Smooth muscle cell (in vitro differentiated cells): ENCODE results near the gene GFRA1. TPM values are rescaled to one million over a fixed set of nuclear protein-coding genes. Genes with fewer than 3 reads are reported as not detected.

Experiments used
- DNase-seq: peaks from one replicate; lab custom pipeline; 2025; ENCODE audit not compliant: unreplicated experiment; lab: John Stamatoyannopoulos, UW
- H2AFZ ChIP-seq: fragments of 200-600 bp; sonication (generic); 2 replicates; pipeline ENCODE4 v1.6.0; 2016; ENCODE audit warnings: antibody characterized with exemption, low read depth, mild to moderate bottlenecking
- H3F3A ChIP-seq: fragments of 200-600 bp; sonication (generic); 2 replicates; pipeline ENCODE4 v1.6.0; 2017; ENCODE audit warnings: antibody characterized with exemption, low read depth
- H3K27ac ChIP-seq: fragments of 200-600 bp; sonication (generic); 2 replicates; pipeline ENCODE4 v1.5.1; 2016; ENCODE audit warnings: low read depth, mild to moderate bottlenecking
- H3K27me3 ChIP-seq: fragments of 200-600 bp; sonication (generic); 2 replicates; pipeline ENCODE4 v1.6.1; 2016; ENCODE audit warnings: low read depth, mild to moderate bottlenecking
- H3K36me3 ChIP-seq: fragments of 200-600 bp; sonication (generic); 2 replicates; pipeline ENCODE4 v1.5.1; 2016; ENCODE audit warnings: low read depth
- H3K4me1 ChIP-seq: fragments of 200-600 bp; sonication (generic); 2 replicates; pipeline ENCODE4 v1.5.1; 2016; ENCODE audit warnings: low read depth
- H3K4me2 ChIP-seq: fragments of 200-600 bp; sonication (generic); 2 replicates; pipeline ENCODE4 v1.6.0; 2016; ENCODE audit warnings: mild to moderate bottlenecking
- H3K4me3 ChIP-seq: fragments of 200-600 bp; sonication (generic); 2 replicates; pipeline ENCODE4 v1.5.1; 2016; ENCODE audit warnings: mild to moderate bottlenecking
- H3K79me2 ChIP-seq: fragments of 200-600 bp; sonication (generic); 2 replicates; pipeline ENCODE4 v1.6.0; 2016; ENCODE audit warnings: low read depth, mild to moderate bottlenecking
- H3K9ac ChIP-seq: fragments of 200-600 bp; sonication (generic); 2 replicates; pipeline ENCODE4 v1.6.0; 2016; ENCODE audit warnings: low read depth
- H3K9me3 ChIP-seq: fragments of 200-600 bp; sonication (generic); replicated peaks from 2 replicates; pipeline ENCODE4 v1.5.1; 2016; ENCODE audit warnings: low read depth
- H4K20me1 ChIP-seq: fragments of 200-600 bp; sonication (generic); 2 replicates; pipeline ENCODE4 v1.6.0; 2016; ENCODE audit warnings: low read depth
- WGBS: methylation state at CpG from one replicate; pipeline ENCODE4 v1.1.7; 2016; ENCODE audit warnings: low lambda C conversion rate; 5-methylcytosine and 5-hydroxymethylcytosine counted together
- polyA plus RNA-seq: library from polyadenylated mRNA; unstranded; fragments of >200 nt; fragmentation: Nextera tagmentation; extraction: Ambion mirVana; gene quantifications from 2 replicates; pipeline ENCODE4 v1.2.1, GENCODE V29; 2016
- total RNA-seq: library from RNA; depleted of rRNA; stranded (reverse); fragments of >200 nt; gene quantifications from 2 replicates; pipeline ENCODE4 v1.2.3, GENCODE V29; 2014
- TF ChIP-seq, protein P1 (sequence below): fragments of 200-600 bp; sonication (generic); IDR thresholded peaks from 2 replicates; pipeline ENCODE4 v1.5.1; 2017; ENCODE audit warnings: borderline replicate concordance, mild to moderate bottlenecking, antibody characterized with exemption; ENCODE audit not compliant: insufficient read depth, poor library complexity, severe bottlenecking

The GFRA1 gene
- total and polyA plus RNA-seq, 2 experiments from 2014 or later, result 1.3 to 1.9 TPM

DNA sequence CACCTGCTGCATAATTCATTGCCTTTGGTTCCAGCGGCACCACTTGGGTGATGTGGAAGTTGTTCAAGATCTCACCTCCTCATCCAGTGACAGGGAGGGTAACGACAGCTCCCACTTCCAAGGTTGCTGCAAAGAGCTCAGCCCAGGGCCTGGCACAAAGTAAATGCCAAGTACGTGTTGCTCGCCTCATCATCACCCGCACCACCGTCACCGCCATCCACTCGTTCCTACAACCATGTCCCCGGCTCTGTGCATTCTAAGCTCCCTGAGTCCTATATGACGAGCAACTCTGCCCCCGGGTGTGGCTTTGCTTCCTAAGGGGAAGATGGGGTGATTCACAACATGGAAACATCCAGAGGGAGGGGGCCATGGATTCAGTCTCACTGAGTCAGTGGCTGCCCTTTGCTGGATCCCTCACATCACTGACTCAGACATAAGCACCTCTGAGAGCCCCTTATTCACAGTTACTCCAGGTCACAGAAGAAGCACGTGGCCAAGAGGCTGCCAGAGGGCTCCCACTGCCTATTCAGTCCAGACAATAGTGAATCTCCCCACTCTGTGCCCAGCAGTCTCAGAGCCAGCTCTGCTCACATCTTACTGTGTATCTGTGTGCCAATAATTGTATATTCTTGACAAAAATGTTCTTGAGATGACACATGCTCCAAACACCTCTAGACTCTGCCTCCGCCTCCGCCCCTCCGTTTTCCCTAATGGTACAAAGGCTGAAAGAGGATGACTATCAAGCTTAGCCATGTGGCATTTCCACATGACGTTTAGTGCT is 159.1 kb downstream of the GFRA1 start:
- H3K4me3 ChIP-seq, result no peak overlapping the region
- TF ChIP-seq, protein P1, sequence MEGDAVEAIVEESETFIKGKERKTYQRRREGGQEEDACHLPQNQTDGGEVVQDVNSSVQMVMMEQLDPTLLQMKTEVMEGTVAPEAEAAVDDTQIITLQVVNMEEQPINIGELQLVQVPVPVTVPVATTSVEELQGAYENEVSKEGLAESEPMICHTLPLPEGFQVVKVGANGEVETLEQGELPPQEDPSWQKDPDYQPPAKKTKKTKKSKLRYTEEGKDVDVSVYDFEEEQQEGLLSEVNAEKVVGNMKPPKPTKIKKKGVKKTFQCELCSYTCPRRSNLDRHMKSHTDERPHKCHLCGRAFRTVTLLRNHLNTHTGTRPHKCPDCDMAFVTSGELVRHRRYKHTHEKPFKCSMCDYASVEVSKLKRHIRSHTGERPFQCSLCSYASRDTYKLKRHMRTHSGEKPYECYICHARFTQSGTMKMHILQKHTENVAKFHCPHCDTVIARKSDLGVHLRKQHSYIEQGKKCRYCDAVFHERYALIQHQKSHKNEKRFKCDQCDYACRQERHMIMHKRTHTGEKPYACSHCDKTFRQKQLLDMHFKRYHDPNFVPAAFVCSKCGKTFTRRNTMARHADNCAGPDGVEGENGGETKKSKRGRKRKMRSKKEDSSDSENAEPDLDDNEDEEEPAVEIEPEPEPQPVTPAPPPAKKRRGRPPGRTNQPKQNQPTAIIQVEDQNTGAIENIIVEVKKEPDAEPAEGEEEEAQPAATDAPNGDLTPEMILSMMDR, result no peak
- peak overlapping the region; percentile 57 for H3K27ac ChIP-seq
- H3K4me2 ChIP-seq, result peak overlapping the region; percentile 57
- no peak overlapping the region for H3K9ac ChIP-seq
- H4K20me1 ChIP-seq, result no peaks in the 10 kb centered on the region
- WGBS, result 76% methylated on average over 16 of the region's 16 CpGs
- H3K27me3 ChIP-seq, result no peaks in the 10 kb centered on the region
- no peaks in the 10 kb centered on the region for H3K4me1 ChIP-seq
- no peak overlapping the region for H2AFZ ChIP-seq
- no peak for DNase-seq
- no peaks in the 10 kb centered on the region for H3K9me3 ChIP-seq
- H3F3A ChIP-seq, result no peaks in the 10 kb centered on the region
- no peaks in the 10 kb centered on the region for H3K36me3 ChIP-seq
- H3K79me2 ChIP-seq, result no peaks in the 10 kb centered on the region

DNA sequence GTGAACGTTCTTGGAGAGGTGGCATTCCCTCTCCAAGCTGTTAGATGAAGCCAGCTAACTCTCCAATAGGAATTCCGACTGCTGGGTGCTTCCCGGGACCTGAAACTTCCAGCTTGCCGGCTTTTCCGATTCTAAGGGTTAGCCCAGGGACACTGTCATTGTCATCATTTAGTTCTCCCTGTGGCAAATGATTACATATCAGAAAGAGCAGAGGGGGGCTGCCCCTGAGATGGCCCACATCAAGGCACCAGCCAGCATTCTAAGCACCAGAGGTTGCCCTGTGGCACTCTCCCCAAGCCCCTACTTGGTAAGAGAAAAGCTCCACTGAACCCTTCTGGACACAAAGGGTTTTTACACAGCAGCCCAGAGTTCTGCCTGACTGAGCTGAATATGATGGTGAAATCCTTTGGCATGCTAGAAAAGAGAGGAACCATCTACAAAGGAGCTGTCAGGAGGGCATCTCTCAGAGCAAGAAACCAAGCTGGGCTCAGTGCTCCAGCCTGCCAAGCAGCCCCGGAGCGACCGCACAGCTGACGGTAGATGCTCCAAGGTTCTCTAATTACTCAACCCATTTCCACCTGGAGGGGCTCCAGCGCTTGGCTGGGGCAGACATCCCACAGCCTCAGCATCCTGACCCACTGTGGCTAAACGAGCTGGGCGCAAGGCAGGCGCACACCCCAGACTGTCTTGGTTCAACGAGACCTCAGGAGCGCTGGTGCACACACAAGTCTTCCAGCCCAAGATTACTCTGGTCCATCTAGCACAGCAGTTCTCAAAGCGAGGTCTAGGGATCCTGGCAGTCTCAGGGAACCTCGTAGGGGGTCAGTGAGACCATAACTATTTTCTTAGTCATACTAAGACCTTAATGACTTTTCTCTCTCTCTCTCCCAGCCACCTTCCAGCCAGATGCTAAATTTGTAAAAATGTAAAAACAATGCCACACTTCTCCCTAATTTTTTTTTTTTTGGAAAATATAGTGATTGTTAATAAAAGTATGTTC is 160.5 kb downstream of the GFRA1 start:
- Histone ChIP-seq H3K27ac (no peak overlapping the region), H3K4me1 (no peaks in the 10 kb centered on the region), H3K4me3 (no peak overlapping the region), H3K36me3 (no peaks in the 10 kb centered on the region), H3K9ac (no peak overlapping the region), H4K20me1 (no peaks in the 10 kb centered on the region), H3F3A (no peaks in the 10 kb centered on the region), H3K4me2 (no peak overlapping the region), H2AFZ (no peak overlapping the region), H3K9me3 (no peaks in the 10 kb centered on the region), H3K79me2 (no peaks in the 10 kb centered on the region), H3K27me3 (no peaks in the 10 kb centered on the region)
- TF ChIP-seq, protein P1, result no peak
- DNase-seq, result no peak
- 95% methylated on average over 17 of the region's 17 CpGs for WGBS

DNA sequence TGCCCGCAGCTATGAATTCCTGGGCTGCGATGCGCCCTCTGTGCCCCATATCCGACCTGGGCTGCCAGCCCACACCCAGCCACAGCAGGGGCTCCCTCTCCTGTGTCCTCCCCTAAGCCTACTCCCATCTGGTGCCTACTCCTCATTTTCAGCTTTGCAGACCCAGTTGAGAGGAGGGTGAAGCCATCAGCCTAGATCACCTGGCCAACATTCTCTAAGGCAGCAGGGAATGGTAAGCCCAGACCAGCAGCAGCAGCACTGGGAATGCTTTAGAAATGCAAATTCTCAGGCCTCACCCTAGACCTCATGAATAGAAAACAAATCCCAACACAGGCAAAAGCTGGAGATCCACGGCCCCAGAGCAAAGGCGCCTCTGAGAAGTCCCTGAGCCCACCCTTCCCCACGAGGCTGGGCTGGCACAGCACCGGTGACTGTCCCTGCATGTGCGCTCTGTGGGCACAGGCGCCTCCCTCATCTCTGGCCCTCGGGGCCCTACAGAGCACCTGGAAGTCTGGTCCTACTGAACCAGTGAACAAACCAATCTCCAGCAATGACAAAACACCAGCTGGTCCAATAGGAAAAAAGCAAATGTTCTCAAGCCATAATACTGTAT is 161.4 kb downstream of the GFRA1 start:
- H4K20me1 ChIP-seq, result no peaks in the 10 kb centered on the region
- H3K9ac ChIP-seq, result no peak overlapping the region
- no peak overlapping the region for H2AFZ ChIP-seq
- H3K36me3 ChIP-seq, result no peaks in the 10 kb centered on the region
- no peaks in the 10 kb centered on the region for H3F3A ChIP-seq
- 79% methylated on average over 11 of the region's 11 CpGs for WGBS
- H3K4me3 ChIP-seq, result no peak overlapping the region
- H3K27me3 ChIP-seq, result no peaks in the 10 kb centered on the region
- H3K4me2 ChIP-seq, result no peak overlapping the region
- TF ChIP-seq, protein P1, result no peak
- no peak overlapping the region for H3K27ac ChIP-seq
- no peaks in the 10 kb centered on the region for H3K9me3 ChIP-seq
- no peak for DNase-seq
- H3K79me2 ChIP-seq, result no peaks in the 10 kb centered on the region
- no peaks in the 10 kb centered on the region for H3K4me1 ChIP-seq
